Middle frontal gyrus (tissue), 1 donor: ENCODE data around the gene OR14A16.

ENCODE experiments used
- DNase-seq: peaks from one replicate; pipeline ENCODE4 v3.0.0-alpha.2; 2015; ENCODE audit warnings: low spot score; ENCODE audit errors: extremely low spot score

Gene OR14A16, protein sequence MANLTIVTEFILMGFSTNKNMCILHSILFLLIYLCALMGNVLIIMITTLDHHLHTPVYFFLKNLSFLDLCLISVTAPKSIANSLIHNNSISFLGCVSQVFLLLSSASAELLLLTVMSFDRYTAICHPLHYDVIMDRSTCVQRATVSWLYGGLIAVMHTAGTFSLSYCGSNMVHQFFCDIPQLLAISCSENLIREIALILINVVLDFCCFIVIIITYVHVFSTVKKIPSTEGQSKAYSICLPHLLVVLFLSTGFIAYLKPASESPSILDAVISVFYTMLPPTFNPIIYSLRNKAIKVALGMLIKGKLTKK

DNA sequence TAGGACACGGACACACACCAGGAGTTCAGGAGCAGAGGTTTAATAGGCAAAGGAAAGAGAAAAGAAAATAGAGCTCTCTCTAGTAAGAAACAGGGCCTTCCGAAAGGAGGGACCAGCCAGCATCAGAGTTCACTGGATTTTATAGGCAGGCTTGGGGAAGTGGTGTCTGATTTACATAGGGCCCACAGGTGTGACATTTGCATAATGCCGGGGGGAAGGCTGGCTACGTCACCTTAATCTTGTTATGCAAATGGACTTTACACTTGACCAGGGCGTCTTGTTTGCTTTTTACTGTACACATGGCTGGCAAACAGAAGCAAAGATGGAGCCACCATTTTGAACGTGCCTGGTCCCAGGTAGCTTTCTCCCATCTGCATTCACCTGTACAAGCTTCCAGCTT is at the start of gene OR14A16:
TSS of gene OR14A16 (minus strand) at position 97 of the 400 bp plus-strand sequence. CDS start 8,390 bp downstream, outside the sequence.
- DNase-seq = no peak

DNA sequence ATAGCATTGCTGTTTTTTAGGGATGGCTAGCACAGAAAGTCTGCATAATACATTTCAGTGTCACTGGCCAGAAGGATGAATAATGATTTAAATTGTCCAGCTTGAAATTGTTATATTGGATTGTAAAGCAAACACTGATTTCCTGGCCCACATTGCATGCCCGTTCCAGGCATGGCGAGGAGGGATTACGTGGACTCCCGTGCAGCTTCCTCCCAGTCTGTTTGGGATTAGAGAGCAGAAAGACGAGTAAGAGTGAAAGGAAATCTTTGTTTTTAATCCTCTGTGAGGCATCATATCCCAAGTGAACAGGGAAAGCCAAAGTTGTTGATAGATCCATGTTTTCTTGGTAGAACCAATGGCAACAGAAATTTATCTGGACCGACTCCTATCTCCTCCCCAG is 41.5 kb upstream of the OR14A16 start:
- no peak for DNase-seq

DNA sequence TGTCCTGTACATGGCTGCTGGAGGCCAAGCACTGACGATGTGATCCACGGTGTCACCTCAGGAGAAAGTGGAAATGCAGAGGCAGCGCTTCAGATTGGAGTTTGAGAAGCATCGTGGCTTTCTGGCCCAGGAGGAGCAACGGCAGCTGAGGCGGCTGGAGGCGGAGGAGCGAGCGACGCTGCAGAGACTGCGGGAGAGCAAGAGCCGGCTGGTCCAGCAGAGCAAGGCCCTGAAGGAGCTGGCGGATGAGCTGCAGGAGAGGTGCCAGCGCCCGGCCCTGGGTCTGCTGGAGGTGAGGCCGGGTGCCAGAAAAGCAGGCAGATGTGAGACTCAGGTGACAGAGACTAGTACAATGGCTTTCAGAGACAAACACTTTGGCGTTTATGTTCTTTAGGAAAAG is 40.7 kb upstream of the OR14A16 start:
- DNase-seq = no peak

DNA sequence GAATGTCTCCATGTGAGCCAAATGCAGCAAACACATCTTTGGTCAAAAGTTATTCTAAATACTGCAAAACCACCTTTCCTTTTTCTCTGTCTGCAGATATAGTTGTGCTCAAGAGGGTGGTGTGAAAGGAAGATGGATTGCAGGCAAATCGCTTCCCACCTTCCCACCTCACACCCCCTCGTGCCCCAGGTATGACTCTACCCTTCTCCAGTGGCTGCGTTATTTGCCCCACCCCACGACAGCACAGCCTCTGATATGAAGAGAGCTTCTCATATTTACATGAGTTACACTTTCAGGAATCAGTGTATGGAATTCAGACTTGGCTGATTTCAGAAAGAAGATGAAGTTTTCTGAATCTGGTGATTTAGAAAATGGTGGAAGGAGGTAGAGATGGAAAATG is 38.8 kb upstream of the OR14A16 start:
- DNase-seq = no peak

DNA sequence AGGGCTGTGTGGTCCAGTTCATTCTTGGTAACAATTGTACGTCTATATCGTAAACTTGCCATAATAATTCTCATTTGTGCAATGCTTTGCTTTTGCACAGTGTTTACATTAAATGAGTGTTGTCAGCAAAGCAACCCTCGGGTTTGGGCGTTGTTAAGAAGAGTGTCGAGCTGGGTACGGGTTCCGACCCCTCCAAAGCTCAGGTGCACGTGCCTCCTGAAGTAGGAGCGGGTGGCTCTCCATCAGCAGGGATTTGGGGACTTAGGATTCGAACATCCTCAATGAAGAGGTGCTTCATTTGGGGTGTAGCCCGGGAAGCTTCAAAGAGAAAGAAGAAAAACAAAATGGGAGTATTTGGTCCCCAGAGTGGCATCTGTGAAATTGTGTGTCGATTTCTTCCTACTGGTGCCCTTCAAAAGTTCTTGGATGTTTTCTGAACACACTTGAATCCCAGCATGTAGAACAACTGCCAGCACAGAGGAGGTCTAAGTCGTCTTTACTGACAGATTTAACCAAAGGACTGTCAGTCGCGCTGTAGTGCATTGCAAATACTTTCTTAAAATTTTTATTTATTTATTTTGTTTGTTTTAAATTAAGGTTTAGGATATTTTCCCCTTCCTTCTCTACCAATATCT is 34.2 kb upstream of the OR14A16 start:
- DNase-seq = no peak

DNA sequence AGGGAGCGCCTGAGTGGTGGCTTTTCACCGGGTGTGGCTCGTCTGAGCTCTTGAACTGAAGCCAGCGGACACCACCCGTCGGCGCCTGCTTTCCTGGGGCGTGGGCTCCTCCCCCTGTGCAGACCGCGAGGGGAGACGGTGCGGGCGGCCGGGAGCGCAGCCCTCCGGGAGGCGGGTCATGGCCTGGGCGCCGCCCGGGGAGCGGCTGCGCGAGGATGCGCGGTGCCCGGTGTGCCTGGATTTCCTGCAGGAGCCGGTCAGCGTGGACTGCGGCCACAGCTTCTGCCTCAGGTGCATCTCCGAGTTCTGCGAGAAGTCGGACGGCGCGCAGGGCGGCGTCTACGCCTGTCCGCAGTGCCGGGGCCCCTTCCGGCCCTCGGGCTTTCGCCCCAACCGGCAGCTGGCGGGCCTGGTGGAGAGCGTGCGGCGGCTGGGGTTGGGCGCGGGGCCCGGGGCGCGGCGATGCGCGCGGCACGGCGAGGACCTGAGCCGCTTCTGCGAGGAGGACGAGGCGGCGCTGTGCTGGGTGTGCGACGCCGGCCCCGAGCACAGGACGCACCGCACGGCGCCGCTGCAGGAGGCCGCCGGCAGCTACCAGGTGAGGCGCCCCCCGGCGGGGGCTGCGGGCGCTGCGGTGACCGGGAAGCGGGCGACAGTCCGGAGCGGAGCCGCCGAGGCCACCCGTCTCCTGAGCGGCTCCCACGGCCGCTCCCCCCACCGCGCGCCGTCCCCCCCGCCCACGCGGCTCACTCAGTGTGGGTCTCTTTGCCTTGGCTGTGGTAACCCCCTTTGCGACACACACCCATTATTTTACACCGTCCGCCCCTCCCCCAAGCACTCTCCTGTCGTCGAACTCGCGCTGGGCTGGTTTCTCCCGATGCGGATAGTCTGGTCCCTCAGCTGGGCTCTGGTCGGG is 33.4 kb upstream of the OR14A16 start, which contains the start of gene TRIM58:
TSS of gene TRIM58 (plus strand) at position 119 of the 916 bp plus-strand sequence. CDS start at position 179, 60 bp downstream.
- DNase-seq = no peak

DNA sequence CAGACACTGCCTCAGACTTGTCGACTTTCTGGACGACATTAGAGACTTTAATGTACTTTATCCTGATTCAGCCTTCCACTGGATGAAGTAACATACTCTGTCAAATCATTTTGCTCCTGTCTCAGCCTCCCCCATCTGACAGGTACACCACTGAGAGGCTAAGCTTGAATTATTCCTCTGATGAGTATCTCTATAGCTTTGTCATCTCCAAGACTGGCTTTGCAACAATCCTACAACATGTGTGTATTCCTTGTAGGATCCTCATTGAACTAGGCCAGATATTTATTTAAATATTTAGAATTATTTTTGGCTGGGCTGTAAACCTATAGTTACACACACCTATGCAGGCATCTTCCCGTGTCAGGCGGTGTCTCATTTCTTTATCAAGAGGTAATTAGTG is 32.0 kb upstream of the OR14A16 start:
- DNase-seq = no peak

DNA sequence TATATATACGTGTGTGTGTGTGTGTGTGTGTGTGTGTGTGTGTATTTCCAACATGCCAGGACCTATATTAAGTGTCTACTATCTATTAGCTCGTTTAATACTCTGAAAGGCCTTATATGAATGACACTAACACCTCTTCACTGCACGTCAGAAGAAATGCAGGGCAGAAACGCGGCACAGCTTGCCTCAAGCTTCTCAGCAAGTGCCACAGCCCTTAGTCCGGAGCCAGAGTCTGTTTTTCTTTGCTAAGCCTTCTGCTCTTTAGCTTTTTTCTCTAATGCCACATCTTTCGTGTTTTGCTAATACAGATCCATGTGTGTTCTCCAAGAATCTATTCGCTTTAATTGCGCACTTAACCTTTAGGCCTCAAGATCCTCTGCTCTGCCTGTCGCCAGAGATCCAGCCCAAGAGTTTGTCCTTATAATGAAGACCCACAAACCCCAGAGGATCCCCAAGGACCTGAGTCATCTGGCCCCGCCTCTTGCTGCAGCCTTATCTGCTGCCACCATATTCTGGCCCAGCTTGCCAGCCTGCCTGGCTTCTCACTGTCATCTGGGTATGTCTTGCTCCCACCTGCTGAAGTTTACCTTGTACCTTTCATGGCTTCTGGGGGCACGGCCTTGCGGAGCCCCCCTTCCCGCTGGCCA is 31.1 kb upstream of the OR14A16 start:
- DNase-seq = no peak

DNA sequence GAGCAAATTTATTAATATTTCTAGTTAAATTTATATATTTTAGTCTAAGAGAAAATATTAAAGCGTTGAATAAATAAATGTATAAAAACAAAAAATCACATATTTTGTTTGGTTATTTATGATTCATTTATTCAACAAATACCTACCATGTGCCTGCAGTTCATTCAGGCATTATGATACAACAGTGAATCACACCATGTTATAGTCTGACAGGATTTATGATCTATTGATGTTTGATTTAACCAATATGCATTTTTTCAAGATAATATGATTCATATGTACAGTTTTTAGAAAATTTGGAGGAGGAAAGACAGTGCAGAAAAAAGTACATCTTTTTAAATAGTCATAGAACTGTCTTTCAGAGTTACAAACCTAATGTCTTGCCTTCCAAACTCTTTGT is 25.7 kb upstream of the OR14A16 start:
- no peak for DNase-seq

DNA sequence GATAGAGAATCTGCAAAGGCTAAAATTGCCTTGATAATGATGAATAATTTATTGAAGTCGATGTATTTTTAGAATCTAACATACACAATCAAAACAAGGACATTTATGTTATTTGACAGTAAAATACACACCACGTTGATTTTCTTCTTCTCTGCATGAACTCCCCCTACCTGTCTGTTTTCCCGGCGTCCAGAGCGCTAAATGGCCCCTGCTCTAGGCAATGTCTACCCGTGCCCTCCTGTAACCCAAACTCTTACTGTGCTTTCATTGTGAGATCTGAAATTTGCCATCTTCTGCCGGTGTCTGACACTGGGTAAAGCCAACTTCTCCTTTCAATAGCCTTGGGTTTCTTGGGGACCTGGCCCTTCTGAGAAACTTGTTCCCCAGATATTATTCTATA is 24.4 kb upstream of the OR14A16 start:
- DNase-seq = no peak

DNA sequence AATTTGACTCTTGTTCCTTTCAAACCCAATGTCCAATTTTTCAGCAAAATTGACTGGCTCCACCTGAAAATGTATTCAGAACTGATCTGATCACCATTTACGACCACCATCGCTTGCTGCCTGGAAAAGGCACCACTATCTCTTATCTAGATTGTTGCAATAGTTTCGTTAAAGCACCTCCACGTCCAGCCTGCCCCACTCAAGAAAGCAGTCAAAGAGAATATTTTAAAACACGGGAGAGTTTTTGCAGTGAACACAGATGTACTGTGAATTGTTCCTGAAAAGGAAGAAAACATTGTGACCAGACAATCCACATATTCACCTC is 21.7 kb upstream of the OR14A16 start:
- no peak for DNase-seq

DNA sequence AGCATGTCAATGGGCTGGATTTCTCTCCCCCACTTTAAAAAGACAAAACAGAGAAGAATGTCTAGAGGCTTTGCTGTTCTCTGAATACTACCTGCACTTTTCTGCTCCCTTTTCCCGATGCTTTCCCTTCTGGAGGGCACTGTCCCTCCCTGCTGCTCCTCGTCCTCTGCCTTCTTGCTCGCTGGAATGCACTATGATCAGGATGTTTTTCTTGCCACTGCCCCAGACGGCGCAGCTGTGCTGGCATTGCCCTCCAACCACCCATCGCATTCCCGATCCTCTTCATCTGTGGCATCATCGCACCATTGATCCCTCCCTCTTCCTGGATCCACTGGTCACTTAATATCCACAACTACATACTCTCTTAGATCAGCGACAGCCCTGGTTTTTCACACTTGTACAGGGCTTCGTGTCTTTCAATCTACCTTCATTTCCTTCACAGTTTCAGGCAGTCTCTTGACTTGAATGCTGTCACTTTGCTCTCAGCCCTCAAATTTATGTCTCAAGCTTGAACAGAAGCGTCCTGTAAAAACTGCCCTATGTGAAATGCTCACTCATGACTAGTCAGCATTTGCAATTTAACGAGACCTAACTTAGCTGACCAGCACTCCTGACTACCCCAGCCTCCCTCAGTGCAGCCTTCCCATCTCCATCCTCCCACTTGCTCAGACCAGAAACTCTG is 21.2 kb upstream of the OR14A16 start:
- no peak for DNase-seq

DNA sequence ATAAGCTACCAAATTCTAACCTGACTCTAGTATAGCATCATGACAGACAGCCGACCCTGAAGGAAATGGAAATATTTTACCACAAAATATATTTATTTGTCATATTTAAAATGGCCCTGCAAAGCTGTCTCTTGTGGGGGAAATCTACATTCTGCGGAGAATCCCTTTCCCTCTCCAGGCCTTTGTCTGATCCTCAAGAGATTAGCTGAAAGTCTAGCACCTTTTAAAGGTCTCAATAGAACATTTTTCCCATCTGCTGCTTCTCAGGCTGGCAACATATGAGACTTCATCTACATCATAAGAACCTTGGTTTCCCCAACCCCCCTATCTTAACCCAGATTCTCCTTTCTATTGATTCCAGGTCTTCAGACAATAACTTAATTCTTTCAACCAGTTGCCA is 19.5 kb upstream of the OR14A16 start:
- no peak for DNase-seq

DNA sequence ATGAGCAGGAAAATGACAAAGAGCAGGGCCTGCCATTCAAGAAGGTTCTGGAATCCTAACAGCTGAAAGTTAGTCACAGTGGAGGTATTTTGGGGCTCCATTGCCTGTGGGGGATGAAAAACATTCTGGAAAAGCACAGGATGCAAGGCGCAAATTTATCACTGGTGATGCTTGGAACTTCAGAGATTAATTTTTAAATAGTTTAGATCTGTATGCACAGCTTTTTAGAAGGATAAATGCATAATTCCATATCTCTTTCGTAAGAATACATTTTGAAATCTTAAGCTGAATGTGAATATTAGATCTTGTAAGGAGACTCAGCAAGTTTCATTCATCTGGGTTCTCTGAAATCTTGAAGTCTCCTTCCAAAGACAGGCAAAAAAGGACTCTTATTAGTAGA is 17.9 kb upstream of the OR14A16 start, which contains the start of gene OR11L1:
TSS of gene OR11L1 (minus strand) at position 101 of the 400 bp plus-strand sequence. CDS start at position 101, 0 bp downstream.
- DNase-seq = no peak

DNA sequence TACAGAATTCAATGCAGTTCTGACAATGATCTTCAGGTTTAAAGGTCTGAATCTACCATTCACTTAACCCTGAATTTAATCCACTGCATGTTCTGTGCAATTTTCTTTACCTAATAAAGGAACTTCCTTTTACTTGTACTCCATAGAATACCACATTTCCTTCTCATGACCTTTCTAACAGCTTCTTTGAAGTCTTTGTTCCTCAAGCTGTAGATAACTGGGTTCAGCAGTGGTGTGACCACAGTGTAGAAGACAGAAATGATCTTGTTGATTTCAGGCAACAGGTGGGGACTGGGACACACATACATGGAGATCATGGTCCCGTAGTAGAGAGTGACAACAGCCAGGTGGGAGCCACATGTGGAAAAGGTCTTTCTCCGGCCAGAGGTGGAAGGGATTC is 16.9 kb upstream of the OR14A16 start:
- no peak for DNase-seq

DNA sequence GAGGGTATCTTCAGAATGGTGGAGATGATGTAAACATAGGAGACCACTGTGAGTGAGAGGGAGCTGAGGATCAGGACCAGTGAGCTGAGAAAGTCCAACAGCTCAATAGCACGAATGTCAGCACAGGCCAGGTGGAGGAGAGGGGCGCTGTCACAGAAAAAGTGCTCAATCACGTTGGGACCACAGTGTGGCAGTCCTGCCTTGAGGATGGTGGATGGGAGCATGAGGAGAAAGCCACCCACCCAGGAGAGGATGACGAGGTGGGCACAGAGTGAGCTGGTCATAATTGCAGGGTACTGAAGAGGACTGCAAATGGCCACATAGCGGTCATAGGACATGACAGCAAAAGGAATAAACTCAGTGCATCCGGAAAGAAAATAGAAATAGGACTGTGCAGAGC is 9.7 kb upstream of the OR14A16 start:
- no peak for DNase-seq

DNA sequence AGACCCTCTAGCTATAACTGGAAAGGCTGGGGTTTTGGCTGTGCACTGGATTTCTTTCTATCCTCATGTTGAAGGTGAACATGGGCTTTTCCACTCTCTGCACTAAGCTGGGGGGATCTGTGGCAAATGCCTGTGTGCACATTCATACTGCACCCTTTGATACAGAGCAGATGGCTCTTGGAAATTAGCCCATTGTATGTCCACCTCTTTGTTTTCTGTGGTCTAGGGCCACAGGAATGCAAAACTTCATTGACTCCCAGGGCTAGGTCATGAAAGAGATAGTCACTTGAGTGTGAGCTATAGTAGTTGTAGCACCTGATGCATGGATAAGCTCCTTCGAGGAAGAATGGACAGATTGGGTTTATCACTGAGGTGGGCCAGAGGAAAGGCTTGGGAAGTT is 5.7 kb upstream of the OR14A16 start:
- DNase-seq = no peak

DNA sequence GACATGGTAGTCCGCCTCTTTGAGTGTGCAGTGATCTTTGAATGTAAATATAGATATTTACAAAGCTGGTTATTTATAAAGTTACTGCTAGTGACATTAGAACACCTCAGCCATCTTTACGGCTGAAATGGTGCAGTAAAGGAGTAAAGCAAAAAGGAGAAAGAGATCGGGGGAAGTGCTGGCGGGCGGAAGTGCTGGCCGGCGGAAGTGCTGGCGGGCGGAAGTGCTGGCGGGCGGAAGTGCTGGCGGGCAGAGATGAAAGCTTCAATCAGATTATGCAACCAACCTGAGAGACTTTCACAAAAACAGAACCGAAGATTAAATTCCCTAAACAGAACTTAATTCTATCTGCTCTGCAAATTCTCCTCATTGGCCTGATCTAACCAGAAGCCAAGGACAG is 1.4 kb upstream of the OR14A16 start:
- DNase-seq = no peak

DNA sequence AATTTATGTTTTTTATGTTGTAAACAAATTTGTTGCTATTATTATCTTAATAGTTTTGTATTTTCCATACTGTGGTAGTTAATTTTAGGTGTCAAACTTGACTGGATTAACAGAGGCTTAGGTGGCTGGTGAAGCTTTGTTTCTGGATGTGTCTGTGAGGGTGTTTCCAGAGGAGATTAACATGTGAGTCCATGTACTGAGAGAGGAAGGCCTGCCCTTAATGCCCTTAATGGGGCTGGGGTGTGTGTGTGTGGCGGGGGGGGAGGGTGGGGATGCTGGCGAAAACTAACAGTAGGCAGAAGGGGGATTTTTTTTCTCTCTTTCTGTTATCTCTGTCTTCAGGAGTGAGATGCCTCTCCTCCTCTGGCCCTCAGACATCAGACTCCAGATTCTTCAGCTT is 1.9 kb downstream of the OR14A16 start:
- DNase-seq = no peak

DNA sequence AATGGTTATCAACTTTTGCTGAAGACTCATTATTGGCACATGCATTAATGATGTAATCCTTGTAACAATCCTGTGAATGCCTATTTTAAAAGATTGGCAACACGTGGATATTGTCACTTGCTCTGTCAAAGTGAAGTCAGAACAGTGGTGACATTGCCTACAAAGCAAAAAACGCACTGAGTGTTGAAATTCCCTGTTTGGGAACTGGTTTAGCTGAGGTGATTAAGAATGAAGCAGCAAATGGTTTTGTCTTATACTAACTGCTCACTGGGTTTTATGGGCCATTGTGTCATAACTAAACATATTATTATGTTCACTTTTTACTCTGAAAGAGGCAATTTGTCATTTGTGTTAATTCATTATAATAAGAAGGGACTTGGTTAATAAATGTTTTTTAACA is 11.3 kb downstream of the OR14A16 start:
- DNase-seq = no peak

DNA sequence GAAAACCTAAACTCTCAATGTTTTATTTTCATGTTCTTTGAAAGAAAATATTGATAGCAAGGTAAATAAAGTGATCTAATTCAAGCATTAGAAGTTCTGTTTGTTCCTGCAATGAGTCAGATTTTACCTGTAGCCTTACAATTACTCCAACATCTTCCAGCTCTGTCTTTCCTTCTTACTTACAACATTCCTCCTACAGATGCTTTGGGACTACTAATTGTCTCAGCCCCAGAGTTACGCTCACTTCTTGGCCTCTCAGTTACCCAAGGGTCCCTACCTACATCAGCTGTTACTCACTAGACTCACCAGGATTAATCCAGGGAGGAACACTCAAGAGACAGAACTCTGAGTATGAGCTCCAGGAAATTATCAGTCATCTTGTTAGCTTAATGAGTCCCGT is 26.4 kb downstream of the OR14A16 start:
- DNase-seq = no peak
